NCI-H226 (cell line): ENCODE measurements around the gene PARD6B.
A peak's percentile ranks its signal among the peaks of the same experiment; 100 is the strongest.
"Not testable (repeated sequence)": the region's sequence is repeated elsewhere in the genome, so short reads cannot be mapped to it uniquely, and the experiment has no call there.

Experiments
- DNase-seq: peaks from one replicate; pipeline ENCODE4 v3.0.0-alpha.2; 2015

Gene PARD6B

GRCh38 chr20:50703651-50704438 is 27.5 kb upstream of the PARD6B start:
- not testable (repeated sequence) for DNase-seq

- no peak for DNase-seq
These were observed 26.9 kb upstream of the PARD6B start for GRCh38 chr20:50704514-50704913.

GRCh38 chr20:50704971-50705370 is 26.4 kb upstream of the PARD6B start:
- peak; percentile 84 for DNase-seq

- DNase-seq, result peak; percentile 75
These were observed 22.3 kb upstream of the PARD6B start for GRCh38 chr20:50708845-50709635.

GRCh38 chr20:50709636-50709973 is 21.8 kb upstream of the PARD6B start:
- no peak for DNase-seq

- no peak for DNase-seq
These were observed 20.8 kb upstream of the PARD6B start for GRCh38 chr20:50710492-50711063.

- DNase-seq, result no peak
These were observed 20.1 kb upstream of the PARD6B start for GRCh38 chr20:50711113-50711825.

GRCh38 chr20:50712771-50713656 is 18.4 kb upstream of the PARD6B start:
- DNase-seq, result no peak

GRCh38 chr20:50713657-50714101 is 17.7 kb upstream of the PARD6B start:
- DNase-seq, result peak; percentile 52

- DNase-seq, result not testable (repeated sequence)
These were observed 17.0 kb upstream of the PARD6B start for GRCh38 chr20:50714426-50714825.

- no peak for DNase-seq
These were observed 15.7 kb upstream of the PARD6B start for GRCh38 chr20:50715694-50716093.

GRCh38 chr20:50716518-50716917 is 14.9 kb upstream of the PARD6B start:
- no peak for DNase-seq

GRCh38 chr20:50717312-50717711 is 14.1 kb upstream of the PARD6B start:
- no peak for DNase-seq

GRCh38 chr20:50717974-50718761 is 13.2 kb upstream of the PARD6B start:
- no peak for DNase-seq

- no peak for DNase-seq
These were observed 12.1 kb upstream of the PARD6B start for GRCh38 chr20:50719328-50719727.

- DNase-seq, result no peak
These were observed 11.4 kb upstream of the PARD6B start for GRCh38 chr20:50720026-50720425.

GRCh38 chr20:50720582-50720981 is 10.8 kb upstream of the PARD6B start:
- no peak for DNase-seq

- no peak for DNase-seq
These were observed 9.5 kb upstream of the PARD6B start for GRCh38 chr20:50721881-50722281.

- no peak for DNase-seq
These were observed 8.8 kb upstream of the PARD6B start for GRCh38 chr20:50722424-50723155.

GRCh38 chr20:50723672-50724071 is 7.7 kb upstream of the PARD6B start:
- no peak for DNase-seq
